Measurements from ENCODE around the gene POFUT1. TPM values are rescaled to one million over a fixed set of nuclear protein-coding genes. Genes with fewer than 3 reads are reported as not detected.
A peak's percentile ranks its signal among the peaks of the same experiment; 100 is the strongest.

POFUT1 gene
- total and polyA plus RNA-seq, 2 of the 8 experiments (the other 6 are each of a cell fraction or from before 2014, with no cell fraction given) = 19.4 to 24.4 TPM

GRCh38 chr20:32179515-32179914 lies 28.2 kb upstream of the POFUT1 start:
- FAIRE-seq = peak; percentile 13
- Histone ChIP-seq H3K36me3 (ENCODE audit: control insufficient read depth in 2 of 4, insufficient read depth in 4 of 4, low read length in 3 of 4) (no peaks in the 10 kb centered on the region), H3K14ac (ENCODE audit: insufficient read length) (no peak overlapping the region), H3K4me1 (replicated peaks in 1 of 4; ENCODE audit: control insufficient read depth in 3 of 4, insufficient read depth in 4 of 4, low read length in 3 of 4) (peaks cover 0 to 1% (median 0%) of the 10 kb centered on the region in 4 experiments; a peak in 1 of 7 replicates), H3K18ac (ENCODE audit: extremely low read depth, low read length) (no peak overlapping the region), H3K9ac (replicated peaks in 1 of 4; ENCODE audit: extremely low read depth in 1 of 4, low read depth in 3 of 4, low read length in 3 of 4) (no peak overlapping the region), H3K79me2 (ENCODE audit: control insufficient read depth in 1 of 2, insufficient read depth in 2 of 2, low read length in 2 of 2) (no peaks in the 10 kb centered on the region), H2BK15ac (ENCODE audit: low read length) (no peak overlapping the region), H2BK5ac (ENCODE audit: low read depth, low read length) (no peak overlapping the region), H2BK20ac (ENCODE audit: low read length) (no peak overlapping the region), H4K91ac (replicated peaks; ENCODE audit: insufficient read length, low read length) (no peak overlapping the region), H2AK5ac (ENCODE audit: low read depth, low read length) (no peak overlapping the region), H2BK12ac (ENCODE audit: low read depth, low read length) (no peak overlapping the region), H3K27me3 (replicated peaks in 1 of 4; ENCODE audit: control insufficient read depth in 3 of 4, extremely low read depth in 1 of 4, insufficient read depth in 3 of 4, low read length in 3 of 4) (no peaks in the 10 kb centered on the region), H3K9me3 (ENCODE audit: insufficient read depth in 2 of 2, low read depth in 1 of 2, low read length in 1 of 2) (peaks cover 3 to 4% of the 10 kb centered on the region in 2 experiments; a peak in 3 of 4 replicates), H3K4ac (replicated peaks; ENCODE audit: insufficient read length, low read depth, low read length) (no peak overlapping the region), H2AFZ (ENCODE audit: low read length) (no peak overlapping the region), H3K56ac (replicated peaks; ENCODE audit: insufficient read length, low read depth, low read length) (no peak overlapping the region), H4K20me1 (replicated peaks in 1 of 2; ENCODE audit: control insufficient read depth in 1 of 2, insufficient read depth in 2 of 2, low read length in 2 of 2) (no peaks in the 10 kb centered on the region), H4K8ac (ENCODE audit: extremely low read depth, insufficient read depth, low read length) (no peak overlapping the region), H3K4me3 (ENCODE audit: extremely low read depth in 1 of 4, insufficient read depth in 2 of 4, low read depth in 3 of 4, low read length in 4 of 4) (no peak overlapping the region), H3K27ac (ENCODE audit: low read depth, low read length) (no peak overlapping the region), H4K5ac (ENCODE audit: insufficient read length, low read depth, low read length) (no peak overlapping the region), H3K23ac (ENCODE audit: insufficient read length) (no peak overlapping the region), H3K79me1 (ENCODE audit: low read depth, low read length) (no peaks in the 10 kb centered on the region), H3K4me2 (ENCODE audit: insufficient read depth in 1 of 2, low read depth in 2 of 2, low read length in 2 of 2) (no peak overlapping the region), H3K23me2 (ENCODE audit: low read depth, low read length) (0 out of 2 replicates have a peak, but pooled peaks cover 3% of the 10 kb centered on the region), H2BK120ac (replicated peaks; ENCODE audit: low read depth, low read length) (no peak overlapping the region)
- DNase-seq (ENCODE audit: low read depth in 1 of 2, low spot score in 2 of 2) = no peak
- WGBS, 2 experiments (ENCODE audit: extremely low coverage in 1 of 2, insufficient coverage in 1 of 2, insufficient read length in 1 of 2, insufficient replicate concordance in 2 of 2, low coverage in 1 of 2, low lambda C conversion rate in 2 of 2, missing lambda C conversion rate in 1 of 2) = 81% methylated on average over 2 of the region's 2 CpGs; no CpG with 5 or more reads in 1 of the 2 experiments
- POLR2A ChIA-PET (ENCODE audit: partially characterized antibody) = interaction anchor here (1.4 kb wide), 1 partner anchor 10 kb away, joined by 6 read pairs; no protein-coding TSS in a partner anchor
- CTCF ChIA-PET (ENCODE audit: partially characterized antibody) = interaction anchor here (0.6 to 0.8 kb wide), 2 partner anchors 24 kb away, joined by 3 to 4 read pairs; no protein-coding TSS in a partner anchor
- TF ChIP-seq ZNF274 (IDR thresholded peaks at IDR 0.05; ENCODE audit: borderline replicate concordance, extremely low read depth, low read length) (no peak), KDM5A (IDR thresholded peaks at IDR 0.05; ENCODE audit: low read length) (no peak), SIN3A (conservative IDR thresholded peaks at IDR 0.05 in 1 of 2, IDR thresholded peaks at IDR 0.05 in 1 of 2; ENCODE audit: low read depth in 1 of 2, low read length in 2 of 2) (no peak), TBP (IDR thresholded peaks at IDR 0.05; ENCODE audit: low read depth, low read length) (no peak), KDM4A (IDR thresholded peaks at IDR 0.05; ENCODE audit: low read depth, low read length, severe bottlenecking) (no peak)
